GM18861 (cell line): ENCODE results near the gene KCNJ10.
A peak's percentile ranks its signal among the peaks of the same experiment; 100 is the strongest.

Experiments used
- ATAC-seq: cut with Tn5 transposase; IDR thresholded peaks from one replicate; pipeline ENCODE4 v1.9.1; 2021; ENCODE audit not compliant: unreplicated experiment

Gene KCNJ10

GRCh38 chr1:160084771-160085321 is 14.9 kb upstream of the KCNJ10 start:
- ATAC-seq = no peak

- peak; percentile 60 for ATAC-seq
These were observed 14.2 kb upstream of the KCNJ10 start for GRCh38 chr1:160083968-160084770.

- ATAC-seq = no peak
These were observed 13.0 kb upstream of the KCNJ10 start for GRCh38 chr1:160082926-160083325.

GRCh38 chr1:160082487-160082886 is 12.5 kb upstream of the KCNJ10 start:
- ATAC-seq = no peak

GRCh38 chr1:160081261-160081936 is 11.4 kb upstream of the KCNJ10 start, which contains the start of gene KCNJ9:
Gene KCNJ9, plus strand, starts transcription at chr1:160081538. Its CDS starts 2,493 bp downstream, at chr1:160084031.
- no peak for ATAC-seq

- ATAC-seq = no peak
These were observed 10.6 kb upstream of the KCNJ10 start for GRCh38 chr1:160080381-160081100.

- ATAC-seq = no peak
These were observed 9.5 kb upstream of the KCNJ10 start for GRCh38 chr1:160079448-160079847.

GRCh38 chr1:160078512-160079195 is 8.7 kb upstream of the KCNJ10 start:
- no peak for ATAC-seq

GRCh38 chr1:160077486-160077885 is 7.5 kb upstream of the KCNJ10 start:
- no peak for ATAC-seq

- no peak for ATAC-seq
These were observed 6.3 kb upstream of the KCNJ10 start for GRCh38 chr1:160076295-160076694.

GRCh38 chr1:160075836-160076235 is 5.9 kb upstream of the KCNJ10 start:
- ATAC-seq = no peak

- ATAC-seq = no peak
These were observed 4.9 kb upstream of the KCNJ10 start for GRCh38 chr1:160074865-160075264.

- no peak for ATAC-seq
These were observed 1.3 kb upstream of the KCNJ10 start for GRCh38 chr1:160071289-160071688.

GRCh38 chr1:160070243-160071163 is 543 bp upstream of the KCNJ10 start:
- ATAC-seq = no peak

- ATAC-seq = no peak
These were observed 1.7 kb downstream of the KCNJ10 start for GRCh38 chr1:160068225-160068624.

GRCh38 chr1:160066829-160067745 is 2.9 kb downstream of the KCNJ10 start:
- no peak for ATAC-seq

GRCh38 chr1:160064746-160065145 is 5.2 kb downstream of the KCNJ10 start:
- ATAC-seq = no peak

- ATAC-seq = no peak
These were observed 5.8 kb downstream of the KCNJ10 start for GRCh38 chr1:160064164-160064563.

- ATAC-seq = no peak
These were observed 6.8 kb downstream of the KCNJ10 start for GRCh38 chr1:160063176-160063575.
